Left cardiac atrium (tissue), 2 donors: ENCODE measurements around the gene APOC3. TPM values are rescaled to one million over a fixed set of nuclear protein-coding genes. Genes with fewer than 3 reads are reported as not detected.

Experiments
- total RNA-seq, 2 donors: library from RNA; stranded (reverse); fragmentation: NEBNext Ultra II Directional; extraction: Animal tissue kit (Norgen Biotek cat#: 25700); gene quantifications; one replicate each; pipeline ENCODE4 v1.2.1, GENCODE V29; 2021
- donor health status: DM: no; HTN: yes; CAD: no; lungs with severe emphysema.
- donor health status: DM: yes; HTN: yes; CAD: no.

The APOC3 gene
- total RNA-seq, 2 donors from 2014 or later = not detected

Other genes with a start within 250 kb of the APOC3 start
- 1 to 10 TPM; 8.1 to 8.2 TPM for gene BUD13, start 56.9 kb upstream of the APOC3 start, total RNA-seq
- gene ZPR1, start 41.9 kb upstream of the APOC3 start, total RNA-seq = 10 to 100 TPM; 23.0 to 33.9 TPM
- not detected for gene APOA5, start 38.0 kb upstream of the APOC3 start, total RNA-seq
- not detected for gene APOA4, start 6.6 kb upstream of the APOC3 start, total RNA-seq
- gene APOA1, start 7.7 kb downstream of the APOC3 start, total RNA-seq = 1 to 10 TPM in 1 of 2 donors, under 1 TPM in 1; 0.99 to 1.2 TPM